GM19324 (cell line): ENCODE measurements around the gene UBA1.
"Not testable (repeated sequence)": the region's sequence is repeated elsewhere in the genome, so short reads cannot be mapped to it uniquely, and the experiment has no call there.

Experiments used
- ATAC-seq: cut with Tn5 transposase; IDR thresholded peaks from one replicate; pipeline ENCODE4 v1.9.1; 2021; ENCODE audit warnings: mild to moderate bottlenecking, moderate library complexity; ENCODE audit not compliant: unreplicated experiment, low FRiP score

The UBA1 gene

DNA sequence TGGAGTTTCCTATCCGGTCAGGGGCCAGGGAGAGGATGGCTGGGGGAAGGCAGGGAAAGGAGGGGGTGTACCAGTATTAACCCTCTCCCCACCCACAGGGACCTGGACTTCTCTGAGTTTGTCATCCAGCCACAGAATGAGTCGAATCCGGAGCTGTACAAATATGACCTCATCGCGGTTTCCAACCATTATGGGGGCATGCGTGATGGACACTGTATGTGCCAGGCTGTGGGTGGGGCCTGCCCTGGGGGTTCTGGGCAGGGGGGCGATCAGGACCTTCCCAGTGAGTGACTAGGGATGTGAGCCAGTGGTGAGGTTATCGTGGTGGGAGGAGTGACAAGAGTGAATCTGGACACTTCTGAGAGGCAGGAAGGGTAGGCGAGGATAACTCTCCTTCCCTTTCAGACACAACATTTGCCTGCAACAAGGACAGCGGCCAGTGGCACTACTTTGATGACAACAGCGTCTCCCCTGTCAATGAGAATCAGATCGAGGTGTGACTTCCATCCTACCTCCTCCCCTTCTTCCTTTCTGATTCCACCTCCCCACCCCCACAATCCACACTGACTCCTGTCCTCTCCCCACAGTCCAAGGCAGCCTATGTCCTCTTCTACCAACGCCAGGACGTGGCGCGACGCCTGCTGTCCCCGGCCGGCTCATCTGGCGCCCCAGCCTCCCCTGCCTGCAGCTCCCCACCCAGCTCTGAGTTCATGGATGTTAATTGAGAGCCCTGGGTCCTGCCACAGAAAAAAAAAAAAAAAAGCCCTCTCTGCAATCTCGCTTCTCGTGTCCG is 53.8 kb downstream of the UBA1 start:
- ATAC-seq = no peak

DNA sequence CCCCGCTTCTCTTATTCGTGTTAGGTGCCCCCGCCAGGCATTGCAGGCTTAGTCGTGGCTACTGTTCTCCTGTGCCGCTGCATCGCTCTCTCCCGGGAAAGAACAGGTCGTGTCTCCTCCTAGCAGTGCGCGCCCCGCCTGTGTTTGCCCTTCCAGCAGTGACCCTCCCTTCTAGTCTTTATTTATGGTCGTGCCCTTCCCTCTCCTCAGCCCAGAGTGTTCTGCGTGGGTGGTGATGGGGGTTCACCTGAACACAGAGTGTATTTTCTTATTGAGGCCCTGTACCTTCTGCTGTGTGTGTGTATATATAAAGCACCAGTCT is 54.3 kb downstream of the UBA1 start:
- no peak for ATAC-seq

DNA sequence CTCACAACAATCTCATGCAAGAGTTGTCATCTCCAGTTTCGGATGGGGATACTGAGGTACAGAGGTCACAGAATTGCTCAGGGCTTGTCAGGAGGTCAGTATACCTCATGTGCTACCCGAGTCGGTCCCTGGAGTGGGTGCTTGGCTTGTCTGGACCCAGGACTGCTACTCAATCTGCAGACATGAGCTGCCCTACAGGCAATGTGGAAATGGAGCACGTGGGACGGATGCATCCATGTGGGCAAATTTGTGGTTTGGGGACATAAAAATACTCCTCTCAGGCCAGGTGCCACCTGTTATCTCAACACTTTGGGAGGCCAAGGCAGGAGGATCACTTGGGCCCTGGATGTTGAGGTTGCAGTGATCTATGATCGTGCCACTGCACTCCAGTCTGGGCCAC is 54.9 kb downstream of the UBA1 start:
- no peak for ATAC-seq

DNA sequence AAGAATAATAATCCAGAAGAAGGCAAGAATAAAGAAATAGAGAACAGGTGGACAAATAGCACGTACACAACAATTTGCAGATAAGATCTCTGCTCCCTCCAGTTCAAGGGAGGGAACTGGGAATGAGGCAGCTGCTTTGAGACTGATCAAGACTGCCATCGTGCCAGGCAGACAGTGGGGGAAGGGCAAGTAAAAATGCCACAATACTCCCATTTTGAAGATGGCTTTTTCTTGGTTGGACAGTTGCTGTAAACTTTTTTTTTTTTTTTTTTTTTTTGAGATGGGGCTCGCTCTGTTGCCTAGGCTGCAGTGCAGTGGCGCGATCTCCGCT is 56.4 kb downstream of the UBA1 start:
- ATAC-seq = no peak

DNA sequence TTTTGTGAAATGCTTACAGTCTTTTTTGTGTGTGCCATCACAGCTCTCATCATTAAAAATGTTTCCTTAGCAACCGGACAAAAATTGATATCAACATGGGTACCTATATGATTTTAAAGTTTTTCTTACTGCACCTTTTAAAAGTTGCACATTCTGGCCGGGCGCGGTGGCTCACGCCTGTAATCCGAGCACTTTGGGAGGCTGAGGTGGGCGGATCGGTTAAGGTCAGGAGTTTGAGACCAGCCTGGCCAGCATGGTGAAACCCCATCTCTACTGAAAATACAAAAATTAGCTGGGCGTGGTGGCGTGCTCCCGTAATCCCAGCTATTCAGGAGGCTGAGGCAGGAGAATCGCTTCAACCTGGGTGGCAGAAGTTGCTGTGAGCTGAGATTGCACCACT is 64.0 kb downstream of the UBA1 start:
- ATAC-seq = not testable (repeated sequence)
